Transverse colon (tissue), 3 donors: ENCODE results near the gene ANLN.

Experiments used
- POLR2A ChIP-seq: fragments of 450-650 bp; IDR thresholded peaks from one replicate; pipeline ENCODE4 v1.6.1; 2016; ENCODE audit warnings: antibody characterized with exemption, mild to moderate bottlenecking, moderate library complexity
- TF ChIP-seq, protein P1 (sequence below), 5 experiments: fragments of 200-600 bp in 3 of 5; fragments of 450-650 bp in 2 of 5; sonication (generic) in 3 of 5; IDR thresholded peaks; 1 replicate in 2 of 5; 2 replicates in 3 of 5; pipeline ENCODE4 v1.5.1; 2016 to 2017; ENCODE audit warnings: antibody characterized with exemption in 5 of 5, inconsistent platforms in 3 of 5, mild to moderate bottlenecking in 2 of 5, moderate library complexity in 1 of 5

DNA sequence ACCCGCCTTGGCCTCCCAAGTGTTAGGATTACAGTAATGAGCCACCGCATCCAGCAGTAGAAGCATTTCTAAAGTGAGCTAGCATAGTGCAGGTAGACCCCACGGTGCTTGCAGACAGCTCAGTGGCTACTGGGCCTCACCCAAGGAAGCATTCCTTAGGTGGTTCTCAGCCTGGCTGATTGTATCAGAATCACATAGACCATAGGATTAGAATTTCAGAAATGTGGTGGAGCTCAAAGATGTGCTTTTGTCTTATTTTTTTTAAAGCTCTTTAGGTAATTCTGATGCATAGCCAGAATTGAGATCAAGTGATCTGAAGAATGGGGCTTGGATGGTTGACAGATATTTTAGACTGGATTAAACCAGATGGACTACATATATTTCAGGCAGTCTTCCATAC lies 10.9 kb downstream of the ANLN start:
- TF ChIP-seq, protein P1, sequence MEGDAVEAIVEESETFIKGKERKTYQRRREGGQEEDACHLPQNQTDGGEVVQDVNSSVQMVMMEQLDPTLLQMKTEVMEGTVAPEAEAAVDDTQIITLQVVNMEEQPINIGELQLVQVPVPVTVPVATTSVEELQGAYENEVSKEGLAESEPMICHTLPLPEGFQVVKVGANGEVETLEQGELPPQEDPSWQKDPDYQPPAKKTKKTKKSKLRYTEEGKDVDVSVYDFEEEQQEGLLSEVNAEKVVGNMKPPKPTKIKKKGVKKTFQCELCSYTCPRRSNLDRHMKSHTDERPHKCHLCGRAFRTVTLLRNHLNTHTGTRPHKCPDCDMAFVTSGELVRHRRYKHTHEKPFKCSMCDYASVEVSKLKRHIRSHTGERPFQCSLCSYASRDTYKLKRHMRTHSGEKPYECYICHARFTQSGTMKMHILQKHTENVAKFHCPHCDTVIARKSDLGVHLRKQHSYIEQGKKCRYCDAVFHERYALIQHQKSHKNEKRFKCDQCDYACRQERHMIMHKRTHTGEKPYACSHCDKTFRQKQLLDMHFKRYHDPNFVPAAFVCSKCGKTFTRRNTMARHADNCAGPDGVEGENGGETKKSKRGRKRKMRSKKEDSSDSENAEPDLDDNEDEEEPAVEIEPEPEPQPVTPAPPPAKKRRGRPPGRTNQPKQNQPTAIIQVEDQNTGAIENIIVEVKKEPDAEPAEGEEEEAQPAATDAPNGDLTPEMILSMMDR (IDR thresholded peaks at IDR 0.05): no peak
- TF ChIP-seq POLR2A: no peak
